Adipocyte (in vitro differentiated cells): ENCODE data around the gene SLC5A6.

Experiments used
- DNase-seq: peaks from one replicate; pipeline ENCODE4 v3.0.0-alpha.2; 2015; ENCODE audit warnings: low read depth
- H3K27me3 ChIP-seq: replicated peaks from 2 replicates; pipeline ENCODE4 v1.7.0; 2013; ENCODE audit warnings: mild to moderate bottlenecking, low read length, moderate library complexity; ENCODE audit not compliant: control insufficient read depth, insufficient read depth
- H3K36me3 ChIP-seq: 2 replicates; pipeline ENCODE4 v1.7.0; 2013; ENCODE audit warnings: low read length, mild to moderate bottlenecking, moderate library complexity; ENCODE audit not compliant: control insufficient read depth, insufficient read depth, severe bottlenecking
- H3K4me1 ChIP-seq: 2 replicates; pipeline ENCODE4 v1.7.0; 2013; ENCODE audit warnings: mild to moderate bottlenecking, low read length, moderate library complexity; ENCODE audit not compliant: control insufficient read depth, insufficient read depth
- H3K4me3 ChIP-seq: 2 replicates; pipeline ENCODE4 v1.7.0; 2013; ENCODE audit warnings: mild to moderate bottlenecking, low read length, moderate library complexity
- H3K9ac ChIP-seq: 2 replicates; pipeline ENCODE4 v1.7.0; 2013; ENCODE audit warnings: mild to moderate bottlenecking, low read length, moderate library complexity
- H3K9me3 ChIP-seq: 2 replicates; pipeline ENCODE4 v1.7.0; 2013; ENCODE audit warnings: mild to moderate bottlenecking, low read length, moderate library complexity; ENCODE audit not compliant: control insufficient read depth

The SLC5A6 gene

DNA sequence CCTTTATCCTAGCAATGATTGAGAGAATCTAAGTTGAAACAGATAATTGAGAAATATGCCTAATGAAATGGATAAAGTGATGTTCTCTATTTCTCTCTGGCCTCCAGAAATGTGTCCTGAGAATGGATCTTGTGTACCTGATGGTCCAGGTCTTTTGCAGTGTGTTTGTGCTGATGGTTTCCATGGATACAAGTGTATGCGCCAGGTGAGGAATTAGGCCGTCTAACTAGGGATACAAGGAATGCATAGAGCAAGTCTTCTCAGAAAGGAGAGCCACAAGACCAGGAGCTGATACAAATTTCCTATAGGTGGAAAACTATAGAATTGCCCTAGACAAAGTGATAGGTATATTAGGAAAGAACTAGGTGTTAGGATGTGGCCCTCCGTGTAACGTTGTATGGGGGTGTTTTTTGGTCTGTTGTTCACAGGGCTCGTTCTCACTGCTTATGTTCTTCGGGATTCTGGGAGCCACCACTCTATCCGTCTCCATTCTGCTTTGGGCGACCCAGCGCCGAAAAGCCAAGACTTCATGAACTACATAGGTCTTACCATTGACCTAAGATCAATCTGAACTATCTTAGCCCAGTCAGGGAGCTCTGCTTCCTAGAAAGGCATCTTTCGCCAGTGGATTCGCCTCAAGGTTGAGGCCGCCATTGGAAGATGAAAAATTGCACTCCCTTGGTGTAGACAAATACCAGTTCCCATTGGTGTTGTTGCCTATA lies 4.5 kb upstream of the SLC5A6 start:
- DNase-seq, result no peak
- peaks cover 36% of the 10 kb centered on the region for H3K36me3 ChIP-seq
- peaks cover 21% of the 10 kb centered on the region for H3K4me1 ChIP-seq
- H3K9ac ChIP-seq, result peak overlapping the region; percentile 93
- H3K4me3 ChIP-seq, result peak overlapping the region; percentile 91
- H3K9me3 ChIP-seq, result no peaks in the 10 kb centered on the region
- no peaks in the 10 kb centered on the region for H3K27me3 ChIP-seq

DNA sequence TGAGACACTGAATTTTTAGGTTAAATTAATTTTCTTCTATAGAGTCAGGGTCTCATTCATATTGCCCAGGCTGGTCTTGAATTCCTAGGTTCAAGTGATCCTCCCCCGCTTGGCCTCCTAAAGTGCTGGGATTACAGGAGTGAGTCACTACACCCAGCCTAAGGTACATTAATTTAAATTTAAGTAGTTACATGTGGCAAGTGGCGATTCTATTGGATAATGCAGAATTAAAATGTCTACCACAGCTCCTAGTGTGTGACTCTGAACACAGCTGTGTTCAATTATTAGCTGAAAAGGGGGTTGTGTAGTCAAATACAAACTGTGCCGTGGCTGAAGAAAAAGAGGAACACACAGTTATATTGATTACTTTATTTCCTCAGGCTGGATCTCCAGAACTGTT lies 2.9 kb upstream of the SLC5A6 start:
- DNase-seq, result no peak
- Histone ChIP-seq H3K27me3 (no peaks in the 10 kb centered on the region), H3K4me1 (peaks cover 30% of the 10 kb centered on the region), H3K9ac (no peak overlapping the region), H3K36me3 (peaks cover 23% of the 10 kb centered on the region), H3K4me3 (no peak overlapping the region), H3K9me3 (no peaks in the 10 kb centered on the region)

- peak; percentile 86 for DNase-seq
- Histone ChIP-seq H3K4me1 (peaks cover 43% of the 10 kb centered on the region), H3K27me3 (no peaks in the 10 kb centered on the region), H3K9me3 (no peaks in the 10 kb centered on the region), H3K36me3 (peaks cover 30% of the 10 kb centered on the region), H3K9ac (peak overlapping the region; percentile 99), H3K4me3 (peak overlapping the region; percentile 95)
These were observed 781 bp upstream of the SLC5A6 start for GRCh38 chr2:27212626-27213471.

DNA sequence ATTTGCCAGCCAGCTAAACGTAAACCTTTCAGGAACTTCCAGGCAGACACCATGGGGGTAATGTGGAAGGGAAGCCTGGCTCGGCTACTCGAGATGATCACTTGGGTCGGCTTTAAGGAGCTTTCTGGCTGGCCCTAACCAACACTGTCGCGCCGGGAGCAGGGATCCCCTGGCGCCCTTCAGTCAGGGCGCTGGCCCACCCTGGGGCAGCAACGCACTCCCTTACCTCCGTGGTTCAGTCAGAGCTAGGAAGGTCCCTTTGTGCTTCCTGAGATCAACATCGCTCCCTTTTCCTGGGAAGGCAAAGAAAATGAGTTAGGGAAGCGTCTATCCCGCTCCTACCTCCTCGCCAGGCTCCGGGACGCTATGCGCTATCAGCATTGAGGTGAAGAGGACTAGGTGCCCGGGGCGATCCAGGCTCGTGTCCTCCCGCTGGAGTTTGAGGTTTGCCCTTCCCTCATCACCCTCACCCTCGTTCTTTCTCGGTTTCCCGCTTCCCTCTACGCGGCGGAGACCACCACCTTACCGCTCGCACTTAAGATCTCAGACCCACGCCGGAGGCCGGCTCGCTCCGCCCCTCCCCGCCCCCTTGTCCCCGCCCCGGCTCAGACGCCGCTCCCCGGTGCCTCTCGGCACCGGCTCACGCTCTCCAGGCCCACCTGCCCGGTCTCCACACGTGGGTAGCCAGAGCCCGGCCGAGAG lies 676 bp downstream of the SLC5A6 start:
- no peak for DNase-seq
- peaks cover 41% of the 10 kb centered on the region for H3K4me1 ChIP-seq

DNA sequence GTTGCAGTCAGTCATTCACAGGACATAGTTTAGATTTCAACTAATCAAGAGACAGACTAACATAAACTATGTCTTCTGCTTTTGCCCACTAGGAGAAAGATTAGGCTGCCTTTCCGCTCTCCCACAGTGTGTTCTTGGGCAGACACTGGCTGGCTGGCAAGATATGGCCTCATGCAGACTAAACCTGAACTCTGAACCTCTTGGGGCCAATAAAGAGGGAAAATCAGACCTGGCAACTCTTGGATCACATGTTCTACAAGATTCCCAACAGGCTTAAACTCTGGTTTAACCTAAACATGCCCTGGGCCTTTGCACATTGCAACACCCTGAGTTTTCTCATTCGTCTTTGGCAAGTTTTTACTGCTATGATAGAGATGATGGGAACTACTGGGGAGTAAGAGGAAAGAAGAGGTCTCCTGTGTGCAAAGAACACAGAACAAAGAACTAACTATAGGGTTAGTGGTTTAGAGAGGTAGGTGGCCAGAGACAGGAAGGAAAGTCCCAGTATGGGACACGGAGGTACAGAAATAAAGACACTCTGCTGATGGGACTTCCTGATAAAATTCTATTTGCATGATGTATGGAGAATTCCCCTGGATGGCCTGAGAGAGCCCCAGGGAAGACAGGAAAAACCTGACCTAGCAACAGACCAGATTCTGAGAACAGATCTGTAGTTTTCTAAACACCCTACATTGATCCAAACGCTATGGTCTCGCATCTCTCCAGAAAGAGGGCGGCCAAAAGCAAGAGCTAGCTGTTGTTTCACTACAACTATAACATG lies 2.3 kb downstream of the SLC5A6 start:
- Histone ChIP-seq H3K36me3 (peaks cover 46% of the 10 kb centered on the region), H3K4me3 (peak overlapping the region; percentile 48)
- no peak for DNase-seq

More for the DNA sequence above, 676 bp downstream of the SLC5A6 start:
- Histone ChIP-seq H3K9ac (peak overlapping the region; percentile 99), H3K27me3 (no peaks in the 10 kb centered on the region), H3K9me3 (no peaks in the 10 kb centered on the region), H3K36me3 (peaks cover 41% of the 10 kb centered on the region), H3K4me3 (peak overlapping the region; percentile 95)

GRCh38 chr2:27208486-27209050 lies 3.5 kb downstream of the SLC5A6 start:
- Histone ChIP-seq H3K36me3 (peaks cover 58% of the 10 kb centered on the region), H3K9ac (peak overlapping the region; percentile 56), H3K9me3 (no peaks in the 10 kb centered on the region), H3K27me3 (no peaks in the 10 kb centered on the region), H3K4me3 (peak overlapping the region; percentile 48), H3K4me1 (peaks cover 40% of the 10 kb centered on the region)
- no peak for DNase-seq

More for the DNA sequence above, 2.3 kb downstream of the SLC5A6 start:
- no peaks in the 10 kb centered on the region for H3K9me3 ChIP-seq
- H3K4me1 ChIP-seq, result peaks cover 41% of the 10 kb centered on the region
- no peaks in the 10 kb centered on the region for H3K27me3 ChIP-seq
- peak overlapping the region; percentile 56 for H3K9ac ChIP-seq

DNA sequence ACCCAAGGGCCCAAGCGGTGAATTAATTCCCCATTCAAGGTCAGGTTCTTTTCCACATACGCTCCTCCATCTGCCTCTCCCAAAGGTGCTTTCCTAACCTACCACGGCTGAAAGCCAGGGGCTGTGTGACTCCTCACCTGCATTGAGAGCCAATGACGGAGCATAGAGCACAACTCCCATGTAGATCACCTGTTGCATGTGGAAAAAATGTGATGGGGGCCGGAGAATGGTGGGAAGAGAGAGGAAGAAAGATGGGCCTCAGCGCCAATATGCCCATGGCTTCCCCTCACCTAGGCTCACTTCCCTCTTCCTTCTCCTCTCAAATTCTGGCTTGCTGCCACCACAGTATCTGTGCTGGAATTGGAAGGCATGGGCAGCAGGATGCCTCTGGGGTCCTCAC lies 5.7 kb downstream of the SLC5A6 start:
- Histone ChIP-seq H3K4me3 (no peak overlapping the region), H3K27me3 (no peaks in the 10 kb centered on the region), H3K36me3 (peaks cover 79% of the 10 kb centered on the region), H3K9ac (no peak overlapping the region), H3K4me1 (peaks cover 32% of the 10 kb centered on the region), H3K9me3 (no peaks in the 10 kb centered on the region)
- DNase-seq, result no peak

- Histone ChIP-seq H3K9ac (no peak overlapping the region), H3K4me1 (peaks cover 26% of the 10 kb centered on the region), H3K27me3 (no peaks in the 10 kb centered on the region), H3K4me3 (no peak overlapping the region), H3K9me3 (no peaks in the 10 kb centered on the region), H3K36me3 (peaks cover 86% of the 10 kb centered on the region)
- DNase-seq, result no peak
These were observed 6.9 kb downstream of the SLC5A6 start for GRCh38 chr2:27205206-27205605.

DNA sequence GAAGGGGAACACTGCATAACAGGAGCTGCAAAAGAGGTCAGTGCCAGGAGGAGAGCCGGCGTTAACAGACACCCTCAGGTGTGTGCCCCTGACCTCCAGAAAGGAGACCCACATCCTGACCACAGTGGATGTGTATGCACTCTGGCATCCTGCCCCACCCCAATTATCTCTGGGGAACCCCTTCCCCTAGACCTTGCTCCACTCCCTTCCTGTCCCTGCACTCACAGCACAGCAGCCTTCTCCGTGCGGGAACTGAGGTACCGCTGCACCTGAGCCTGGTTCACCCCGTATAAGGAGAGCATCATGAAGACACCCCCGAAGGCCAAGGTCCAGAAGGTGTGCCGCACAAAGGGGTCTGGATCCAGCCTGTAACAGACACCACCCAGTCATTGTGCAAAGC lies 7.5 kb downstream of the SLC5A6 start:
- H3K9ac ChIP-seq, result no peak overlapping the region
- peaks cover 92% of the 10 kb centered on the region for H3K36me3 ChIP-seq

DNA sequence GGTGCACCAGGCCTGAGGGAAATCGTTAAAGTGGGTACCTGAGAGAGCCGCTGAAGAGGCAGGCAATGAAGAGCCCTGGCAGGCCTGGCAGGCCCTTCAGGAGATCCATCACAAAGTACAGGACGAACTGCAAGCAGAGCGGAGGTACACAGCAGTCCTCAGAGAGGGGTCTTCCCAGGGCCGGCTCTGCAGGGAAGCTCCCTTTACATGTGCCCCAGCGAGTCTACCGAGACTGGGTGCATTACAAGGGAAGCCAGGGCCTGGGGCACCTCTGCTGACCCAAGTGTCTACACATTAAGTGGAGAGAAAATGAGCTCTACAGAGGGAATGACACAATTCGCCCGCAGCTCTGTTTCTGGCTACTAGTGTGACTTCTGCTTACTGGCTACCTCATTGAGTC lies 8.3 kb downstream of the SLC5A6 start:
- Histone ChIP-seq H3K4me3 (no peak overlapping the region), H3K4me1 (peaks cover 11% of the 10 kb centered on the region), H3K27me3 (no peaks in the 10 kb centered on the region), H3K9ac (no peak overlapping the region), H3K9me3 (no peaks in the 10 kb centered on the region), H3K36me3 (peaks cover 87% of the 10 kb centered on the region)
- no peak for DNase-seq

More for the DNA sequence above, 7.5 kb downstream of the SLC5A6 start:
- H3K9me3 ChIP-seq, result no peaks in the 10 kb centered on the region
- no peak overlapping the region for H3K4me3 ChIP-seq
- DNase-seq, result no peak
- H3K27me3 ChIP-seq, result no peaks in the 10 kb centered on the region
- H3K4me1 ChIP-seq, result peaks cover 19% of the 10 kb centered on the region
